ENCODE data around the gene RNF38.

DNA sequence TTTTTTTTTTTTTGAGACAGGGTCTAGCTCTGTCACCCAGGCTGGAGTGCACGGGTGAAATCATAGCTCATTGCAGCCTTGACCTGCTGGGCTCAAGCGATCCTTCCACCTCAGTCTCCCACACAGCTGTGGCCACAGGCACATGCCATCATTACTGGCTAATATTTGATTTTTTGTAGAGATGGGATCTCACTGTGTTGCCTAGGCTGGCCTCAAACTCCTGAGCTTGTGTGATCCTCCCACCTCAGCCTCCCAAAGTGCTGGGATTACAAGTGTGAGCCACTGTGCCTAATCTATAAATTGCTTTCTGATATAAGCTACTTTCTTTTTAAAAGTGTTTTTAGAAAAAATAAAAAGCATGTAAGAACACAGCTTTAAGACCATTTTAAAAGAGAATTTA, 85.3 kb downstream of the RNF38 start:
- TF ChIP-seq, protein P1, sequence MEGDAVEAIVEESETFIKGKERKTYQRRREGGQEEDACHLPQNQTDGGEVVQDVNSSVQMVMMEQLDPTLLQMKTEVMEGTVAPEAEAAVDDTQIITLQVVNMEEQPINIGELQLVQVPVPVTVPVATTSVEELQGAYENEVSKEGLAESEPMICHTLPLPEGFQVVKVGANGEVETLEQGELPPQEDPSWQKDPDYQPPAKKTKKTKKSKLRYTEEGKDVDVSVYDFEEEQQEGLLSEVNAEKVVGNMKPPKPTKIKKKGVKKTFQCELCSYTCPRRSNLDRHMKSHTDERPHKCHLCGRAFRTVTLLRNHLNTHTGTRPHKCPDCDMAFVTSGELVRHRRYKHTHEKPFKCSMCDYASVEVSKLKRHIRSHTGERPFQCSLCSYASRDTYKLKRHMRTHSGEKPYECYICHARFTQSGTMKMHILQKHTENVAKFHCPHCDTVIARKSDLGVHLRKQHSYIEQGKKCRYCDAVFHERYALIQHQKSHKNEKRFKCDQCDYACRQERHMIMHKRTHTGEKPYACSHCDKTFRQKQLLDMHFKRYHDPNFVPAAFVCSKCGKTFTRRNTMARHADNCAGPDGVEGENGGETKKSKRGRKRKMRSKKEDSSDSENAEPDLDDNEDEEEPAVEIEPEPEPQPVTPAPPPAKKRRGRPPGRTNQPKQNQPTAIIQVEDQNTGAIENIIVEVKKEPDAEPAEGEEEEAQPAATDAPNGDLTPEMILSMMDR (IDR thresholded peaks at IDR 0.05; ENCODE audit: insufficient read depth, low read length) = no peak
- TF ChIP-seq POLR2AphosphoS5 (IDR thresholded peaks at IDR 0.05; ENCODE audit: low read depth) = no peak

Measured in HL-60 (cell line).